ENCODE measurements around the gene PNRC2.
"Not testable (repeated sequence)": the region's sequence is repeated elsewhere in the genome, so short reads cannot be mapped to it uniquely, and the experiment has no call there.

The PNRC2 gene

GRCh38 chr1:23992011-23992410, 32.4 kb downstream of the PNRC2 start:
- DNase-seq (ENCODE audit: low spot score), result not testable (repeated sequence)

DNA sequence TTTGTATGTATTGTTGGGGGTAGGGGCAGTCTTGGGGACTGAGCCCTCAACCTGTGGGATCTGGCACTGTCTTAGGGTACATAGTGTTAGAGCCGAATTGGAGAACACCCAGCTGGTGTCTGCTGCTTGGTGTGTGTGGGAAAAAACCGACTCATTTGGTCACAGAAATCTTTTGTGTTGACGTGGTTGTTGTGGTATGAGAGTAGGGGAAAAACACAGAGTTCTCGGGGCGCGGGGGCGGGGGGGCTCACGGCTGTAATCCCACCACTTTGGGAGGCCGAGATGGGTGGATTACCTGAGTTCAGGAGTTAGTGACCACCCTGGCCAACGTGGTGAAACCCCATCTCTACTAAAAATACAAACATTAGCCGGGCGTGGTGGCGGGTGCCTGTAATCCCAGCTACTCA, 35.8 kb downstream of the PNRC2 start:
- no peak for DNase-seq (ENCODE audit: low spot score)

- no peak for DNase-seq (ENCODE audit: low spot score)
Measured at GRCh38 chr1:23996700-23997229, 37.1 kb downstream of the PNRC2 start.

- no peak for DNase-seq (ENCODE audit: low spot score)
Measured at GRCh38 chr1:23997812-23998211, 38.2 kb downstream of the PNRC2 start.

DNA sequence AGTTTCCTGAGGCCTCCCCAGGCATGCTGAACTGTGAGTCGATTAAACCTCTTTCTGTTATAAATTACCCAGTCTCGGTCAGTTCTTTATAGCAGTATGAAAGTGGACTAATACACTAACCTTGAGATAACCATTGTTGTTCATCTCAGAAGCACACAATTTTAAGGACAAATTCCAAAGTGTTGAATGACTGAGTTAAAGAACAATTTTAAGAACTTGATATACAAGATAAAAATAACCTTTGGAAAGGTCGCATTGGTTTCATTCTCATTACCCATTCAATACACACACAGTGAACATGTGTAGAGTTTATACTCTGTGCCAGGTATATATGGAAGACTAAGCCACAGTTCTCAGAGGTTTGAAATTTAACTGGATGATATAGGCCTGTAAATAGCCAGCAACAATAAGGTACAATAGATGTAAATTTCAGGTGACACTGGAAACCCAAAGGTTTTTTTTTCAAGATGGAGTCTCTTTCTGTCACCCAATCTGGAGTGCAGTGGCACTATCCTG, 39.6 kb downstream of the PNRC2 start:
- DNase-seq (ENCODE audit: low spot score), result no peak

- no peak for DNase-seq (ENCODE audit: low spot score)
Measured at GRCh38 chr1:24002695-24003094, 43.1 kb downstream of the PNRC2 start.

DNA sequence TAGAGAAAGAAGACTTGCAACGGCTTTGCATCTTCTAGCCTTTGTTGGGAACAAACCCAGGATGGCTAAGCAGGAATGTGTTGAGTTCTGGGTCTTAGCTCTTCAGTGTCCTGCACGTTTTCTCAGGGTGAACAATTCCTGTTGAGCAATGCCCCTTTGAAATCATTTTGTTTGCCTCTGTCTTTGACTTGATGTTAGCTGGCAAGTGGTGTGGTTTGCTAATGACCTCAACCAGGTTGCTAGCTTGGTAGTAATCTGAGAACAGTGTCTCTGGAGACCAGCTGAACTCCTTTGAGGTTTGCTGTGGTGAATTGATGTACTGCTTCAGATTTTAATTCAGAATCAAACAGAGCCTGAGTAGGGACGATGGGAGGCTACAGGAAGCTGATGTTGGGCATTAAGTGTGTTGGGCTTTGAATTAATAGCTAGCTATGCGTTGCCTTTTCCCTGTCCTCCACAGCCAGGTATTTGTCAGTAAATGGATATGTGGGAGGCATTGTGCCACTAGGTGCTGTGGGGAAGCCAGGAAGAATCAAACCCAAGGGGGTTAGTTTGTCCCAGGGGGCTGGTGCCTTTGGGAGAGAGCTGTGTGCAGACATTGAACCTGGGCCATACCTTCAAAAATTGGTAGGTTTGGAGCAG, 43.8 kb downstream of the PNRC2 start:
- DNase-seq (ENCODE audit: low spot score), result no peak

GRCh38 chr1:24004132-24004531, 44.5 kb downstream of the PNRC2 start:
- no peak for DNase-seq (ENCODE audit: low spot score)

DNA sequence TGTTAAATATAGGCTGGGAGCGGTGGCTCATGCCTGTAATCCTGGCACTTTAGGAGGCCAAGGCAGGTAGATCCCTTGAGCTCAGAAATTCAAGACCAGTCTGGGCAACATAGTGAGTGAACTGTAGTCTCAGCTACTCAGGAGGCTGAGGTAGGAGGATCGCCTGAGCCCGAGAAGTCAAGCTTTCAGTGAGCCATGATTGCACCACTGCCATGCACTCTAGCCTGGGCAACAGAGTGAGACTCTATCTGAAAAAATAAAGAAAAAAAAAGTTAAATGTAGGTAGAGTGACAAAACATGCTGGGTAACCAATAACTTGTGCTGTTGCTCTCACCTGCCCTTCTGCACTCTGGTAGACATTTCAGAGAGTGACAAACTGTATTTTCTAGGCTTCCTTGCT, 45.5 kb downstream of the PNRC2 start:
- no peak for DNase-seq (ENCODE audit: low spot score)

DNA sequence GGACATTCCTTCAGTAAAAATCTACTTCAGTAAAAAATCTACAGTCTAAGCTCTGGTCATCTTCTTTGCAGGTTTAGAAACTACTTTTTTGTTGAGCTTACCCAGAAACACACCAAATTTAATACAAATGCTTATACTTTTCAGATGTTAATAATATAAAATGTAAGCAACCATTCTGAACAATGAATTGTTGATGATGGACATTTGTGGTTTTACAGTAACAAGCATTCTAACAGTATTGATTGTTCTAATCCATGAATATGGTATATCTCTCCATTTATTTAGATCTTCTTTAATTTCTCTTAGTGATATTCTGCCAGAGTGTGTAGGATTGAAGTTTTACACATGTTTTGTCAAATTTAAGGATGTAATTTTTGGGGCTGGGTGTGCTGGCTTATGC, 47.5 kb downstream of the PNRC2 start:
- DNase-seq (ENCODE audit: low spot score), result no peak

DNA sequence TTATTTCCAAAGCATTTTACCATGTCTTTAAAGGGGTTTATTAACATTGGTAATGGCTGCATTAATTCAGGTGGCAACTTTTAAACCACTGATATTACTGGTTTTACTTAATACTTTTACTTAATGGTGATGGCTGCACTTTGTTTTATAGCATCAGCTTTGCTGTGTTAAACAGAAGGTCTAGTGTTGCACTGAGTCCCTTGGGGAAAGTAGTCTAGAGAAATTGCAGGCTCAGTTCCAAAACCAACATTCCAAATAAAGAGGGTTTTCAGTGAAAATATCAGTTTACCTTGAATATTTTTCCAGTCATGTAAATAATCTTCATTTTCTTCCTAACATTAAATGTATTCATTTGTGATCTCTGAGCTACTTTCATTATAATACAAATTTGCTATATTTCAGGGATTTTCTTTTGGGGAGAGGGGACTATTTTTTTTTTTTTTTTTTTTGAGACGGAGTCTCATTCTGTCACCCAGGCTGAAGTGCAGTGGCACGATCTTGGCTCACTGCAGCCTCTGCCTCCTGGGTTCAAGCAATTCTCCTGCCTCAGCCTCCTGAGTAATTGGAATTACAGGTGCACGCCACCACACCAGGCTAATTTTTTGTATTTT, 49.1 kb downstream of the PNRC2 start:
- not testable (repeated sequence) for DNase-seq (ENCODE audit: low spot score)

GRCh38 chr1:24009406-24009805, 49.8 kb downstream of the PNRC2 start:
- DNase-seq (ENCODE audit: low spot score), result no peak

- DNase-seq (ENCODE audit: low spot score), result no peak
Measured at GRCh38 chr1:24010650-24011049, 51.0 kb downstream of the PNRC2 start.

GRCh38 chr1:24012878-24013277, 53.2 kb downstream of the PNRC2 start:
- DNase-seq (ENCODE audit: low spot score), result not testable (repeated sequence)

Measured in D341Med (cell line).